Measurements from ENCODE around the gene BCL11A.

DNA sequence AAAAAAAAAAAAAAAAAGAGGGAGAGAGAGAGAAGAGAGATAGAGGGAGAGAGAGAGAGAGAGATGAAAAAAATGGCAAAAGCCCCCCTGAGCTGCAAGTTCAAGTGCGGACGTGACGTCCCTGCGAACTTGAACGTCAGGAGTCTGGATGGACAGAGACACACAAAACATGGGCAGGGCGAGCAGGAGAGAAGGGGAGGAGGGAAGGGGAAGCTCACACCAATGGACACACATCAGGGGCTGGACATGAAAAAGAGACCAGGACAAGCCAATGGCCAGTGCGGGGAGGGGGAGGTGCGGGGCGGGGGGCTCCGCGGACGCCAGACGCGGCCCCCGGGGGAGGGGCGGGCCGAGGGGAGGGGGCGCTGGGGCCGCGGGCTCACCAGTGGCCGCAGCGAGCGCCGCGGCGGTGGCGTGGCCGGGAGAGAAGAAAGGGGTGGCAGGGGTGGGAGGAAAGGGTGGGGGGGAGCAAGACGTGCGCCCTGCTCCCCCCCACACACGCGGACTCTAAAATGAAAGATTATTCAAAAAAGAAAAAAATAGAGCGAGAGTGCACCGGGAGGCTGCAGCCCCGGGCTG, at the start of gene BCL11A:
- TF ChIP-seq, protein P1, sequence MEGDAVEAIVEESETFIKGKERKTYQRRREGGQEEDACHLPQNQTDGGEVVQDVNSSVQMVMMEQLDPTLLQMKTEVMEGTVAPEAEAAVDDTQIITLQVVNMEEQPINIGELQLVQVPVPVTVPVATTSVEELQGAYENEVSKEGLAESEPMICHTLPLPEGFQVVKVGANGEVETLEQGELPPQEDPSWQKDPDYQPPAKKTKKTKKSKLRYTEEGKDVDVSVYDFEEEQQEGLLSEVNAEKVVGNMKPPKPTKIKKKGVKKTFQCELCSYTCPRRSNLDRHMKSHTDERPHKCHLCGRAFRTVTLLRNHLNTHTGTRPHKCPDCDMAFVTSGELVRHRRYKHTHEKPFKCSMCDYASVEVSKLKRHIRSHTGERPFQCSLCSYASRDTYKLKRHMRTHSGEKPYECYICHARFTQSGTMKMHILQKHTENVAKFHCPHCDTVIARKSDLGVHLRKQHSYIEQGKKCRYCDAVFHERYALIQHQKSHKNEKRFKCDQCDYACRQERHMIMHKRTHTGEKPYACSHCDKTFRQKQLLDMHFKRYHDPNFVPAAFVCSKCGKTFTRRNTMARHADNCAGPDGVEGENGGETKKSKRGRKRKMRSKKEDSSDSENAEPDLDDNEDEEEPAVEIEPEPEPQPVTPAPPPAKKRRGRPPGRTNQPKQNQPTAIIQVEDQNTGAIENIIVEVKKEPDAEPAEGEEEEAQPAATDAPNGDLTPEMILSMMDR (IDR thresholded peaks at IDR 0.05; ENCODE audit: low read depth, low read length, missing input control), result no peak
- TF ChIP-seq, protein P2, sequence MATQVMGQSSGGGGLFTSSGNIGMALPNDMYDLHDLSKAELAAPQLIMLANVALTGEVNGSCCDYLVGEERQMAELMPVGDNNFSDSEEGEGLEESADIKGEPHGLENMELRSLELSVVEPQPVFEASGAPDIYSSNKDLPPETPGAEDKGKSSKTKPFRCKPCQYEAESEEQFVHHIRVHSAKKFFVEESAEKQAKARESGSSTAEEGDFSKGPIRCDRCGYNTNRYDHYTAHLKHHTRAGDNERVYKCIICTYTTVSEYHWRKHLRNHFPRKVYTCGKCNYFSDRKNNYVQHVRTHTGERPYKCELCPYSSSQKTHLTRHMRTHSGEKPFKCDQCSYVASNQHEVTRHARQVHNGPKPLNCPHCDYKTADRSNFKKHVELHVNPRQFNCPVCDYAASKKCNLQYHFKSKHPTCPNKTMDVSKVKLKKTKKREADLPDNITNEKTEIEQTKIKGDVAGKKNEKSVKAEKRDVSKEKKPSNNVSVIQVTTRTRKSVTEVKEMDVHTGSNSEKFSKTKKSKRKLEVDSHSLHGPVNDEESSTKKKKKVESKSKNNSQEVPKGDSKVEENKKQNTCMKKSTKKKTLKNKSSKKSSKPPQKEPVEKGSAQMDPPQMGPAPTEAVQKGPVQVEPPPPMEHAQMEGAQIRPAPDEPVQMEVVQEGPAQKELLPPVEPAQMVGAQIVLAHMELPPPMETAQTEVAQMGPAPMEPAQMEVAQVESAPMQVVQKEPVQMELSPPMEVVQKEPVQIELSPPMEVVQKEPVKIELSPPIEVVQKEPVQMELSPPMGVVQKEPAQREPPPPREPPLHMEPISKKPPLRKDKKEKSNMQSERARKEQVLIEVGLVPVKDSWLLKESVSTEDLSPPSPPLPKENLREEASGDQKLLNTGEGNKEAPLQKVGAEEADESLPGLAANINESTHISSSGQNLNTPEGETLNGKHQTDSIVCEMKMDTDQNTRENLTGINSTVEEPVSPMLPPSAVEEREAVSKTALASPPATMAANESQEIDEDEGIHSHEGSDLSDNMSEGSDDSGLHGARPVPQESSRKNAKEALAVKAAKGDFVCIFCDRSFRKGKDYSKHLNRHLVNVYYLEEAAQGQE (IDR thresholded peaks at IDR 0.05), result no peak
- TF ChIP-seq TAF1 (conservative IDR thresholded peaks at IDR 0.05), result no peak
- TF ChIP-seq, protein P3, sequence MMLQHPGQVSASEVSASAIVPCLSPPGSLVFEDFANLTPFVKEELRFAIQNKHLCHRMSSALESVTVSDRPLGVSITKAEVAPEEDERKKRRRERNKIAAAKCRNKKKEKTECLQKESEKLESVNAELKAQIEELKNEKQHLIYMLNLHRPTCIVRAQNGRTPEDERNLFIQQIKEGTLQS (IDR thresholded peaks at IDR 0.05), result no peak
- TF ChIP-seq, protein P4, sequence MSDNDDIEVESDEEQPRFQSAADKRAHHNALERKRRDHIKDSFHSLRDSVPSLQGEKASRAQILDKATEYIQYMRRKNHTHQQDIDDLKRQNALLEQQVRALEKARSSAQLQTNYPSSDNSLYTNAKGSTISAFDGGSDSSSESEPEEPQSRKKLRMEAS (IDR thresholded peaks at IDR 0.05), result no peak

Measured in liver (tissue), 3 donors.